Mammary epithelial cell (primary cell): ENCODE results near the gene EFCAB10.

Source experiments
- EZH2 ChIP-seq: IDR thresholded peaks from 2 replicates; pipeline ENCODE4 v1.6.1; 2012; ENCODE audit warnings: low read length, inconsistent platforms, borderline replicate concordance
- TF ChIP-seq, protein P1 (sequence below), 2 donors: IDR thresholded peaks in 1 of 2; conservative IDR thresholded peaks in 1 of 2; 2 replicates each; pipeline ENCODE4 v1.5.1; 2011 to 2012; ENCODE audit warnings: inconsistent platforms in 2 of 2, low read length in 2 of 2, mild to moderate bottlenecking in 2 of 2, control low read depth in 1 of 2, low read depth in 1 of 2; ENCODE audit not compliant: insufficient read depth in 1 of 2; ENCODE audit errors: extremely low read depth in 1 of 2

DNA sequence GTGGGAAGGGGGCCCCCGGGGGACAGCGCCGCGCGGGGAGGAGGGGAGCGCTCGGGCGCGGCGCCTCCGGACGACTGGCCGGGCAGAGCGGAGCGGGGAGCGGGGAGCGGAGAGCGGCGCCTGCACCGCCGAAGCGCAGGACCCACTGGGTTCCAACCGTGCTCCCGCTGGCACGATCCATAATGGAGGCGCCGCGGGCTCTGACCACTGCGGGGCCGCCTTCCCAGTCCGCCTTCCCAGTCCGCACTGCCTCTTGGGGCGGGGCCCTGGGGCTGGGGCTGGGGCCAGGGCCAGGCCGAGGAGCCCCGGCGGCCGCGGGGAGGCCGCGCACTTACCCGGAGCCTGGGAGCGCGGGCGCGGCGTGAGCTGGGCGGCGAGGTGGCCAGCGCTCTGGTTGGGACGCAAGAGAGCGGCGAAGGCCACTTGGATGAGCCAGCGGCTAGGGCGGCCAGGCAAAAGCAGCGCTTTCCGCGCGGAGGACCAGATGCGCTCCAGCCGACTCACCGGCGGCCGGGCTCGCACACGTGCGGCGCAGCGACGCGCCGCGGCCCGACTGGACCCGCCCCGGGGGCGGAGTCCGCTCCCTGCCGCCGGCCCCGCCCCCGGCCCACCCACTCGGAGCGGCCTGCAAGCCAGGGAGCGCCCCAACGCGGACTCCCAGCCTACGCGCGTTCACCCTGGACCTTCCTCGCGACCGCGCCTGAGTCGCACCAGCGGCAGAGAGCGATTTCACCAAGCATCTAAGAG is 59.4 kb downstream of the EFCAB10 start, which contains the start of gene PUS7:
- no peak for TF ChIP-seq EZH2
- TF ChIP-seq, protein P1, sequence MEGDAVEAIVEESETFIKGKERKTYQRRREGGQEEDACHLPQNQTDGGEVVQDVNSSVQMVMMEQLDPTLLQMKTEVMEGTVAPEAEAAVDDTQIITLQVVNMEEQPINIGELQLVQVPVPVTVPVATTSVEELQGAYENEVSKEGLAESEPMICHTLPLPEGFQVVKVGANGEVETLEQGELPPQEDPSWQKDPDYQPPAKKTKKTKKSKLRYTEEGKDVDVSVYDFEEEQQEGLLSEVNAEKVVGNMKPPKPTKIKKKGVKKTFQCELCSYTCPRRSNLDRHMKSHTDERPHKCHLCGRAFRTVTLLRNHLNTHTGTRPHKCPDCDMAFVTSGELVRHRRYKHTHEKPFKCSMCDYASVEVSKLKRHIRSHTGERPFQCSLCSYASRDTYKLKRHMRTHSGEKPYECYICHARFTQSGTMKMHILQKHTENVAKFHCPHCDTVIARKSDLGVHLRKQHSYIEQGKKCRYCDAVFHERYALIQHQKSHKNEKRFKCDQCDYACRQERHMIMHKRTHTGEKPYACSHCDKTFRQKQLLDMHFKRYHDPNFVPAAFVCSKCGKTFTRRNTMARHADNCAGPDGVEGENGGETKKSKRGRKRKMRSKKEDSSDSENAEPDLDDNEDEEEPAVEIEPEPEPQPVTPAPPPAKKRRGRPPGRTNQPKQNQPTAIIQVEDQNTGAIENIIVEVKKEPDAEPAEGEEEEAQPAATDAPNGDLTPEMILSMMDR (conservative IDR thresholded peaks at IDR 0.05 in 1 of 2, IDR thresholded peaks at IDR 0.05 in 1 of 2; ENCODE audit: extremely low read depth in 1 of 2, insufficient read depth in 1 of 2, low read depth in 1 of 2, low read length in 2 of 2), result no peak
